ENCODE measurements around the gene SOX2.

Gene SOX2

GRCh38 chr3:181698263-181698954 lies 13.3 kb upstream of the SOX2 start:
- no peaks in the 10 kb centered on the region for H4K20me1 ChIP-seq (ENCODE audit: insufficient read depth, low read length)
- H3K9me3 ChIP-seq (ENCODE audit: insufficient read depth, low read length): no peaks in the 10 kb centered on the region
- no peak overlapping the region for H3K27ac ChIP-seq (ENCODE audit: low read length)
- H3K27me3 ChIP-seq (ENCODE audit: low read depth, low read length): peaks cover 7% of the 10 kb centered on the region
- no peak overlapping the region for H3K9ac ChIP-seq (ENCODE audit: low read length)
- H2AFZ ChIP-seq (ENCODE audit: low read depth, low read length): no peak overlapping the region
- 0 out of 2 replicates have a peak overlapping the region, but pooled peaks have one; percentile 4 for H3K4me2 ChIP-seq (ENCODE audit: low read length)
- no peak for TF ChIP-seq EZH2phosphoT487 (IDR thresholded peaks at IDR 0.05; ENCODE audit: low read depth)
- TF ChIP-seq CTCF (IDR thresholded peaks at IDR 0.05; ENCODE audit: low read depth, low read length): no peak
- H3K79me2 ChIP-seq (ENCODE audit: low read length): no peaks in the 10 kb centered on the region
- no peak overlapping the region for H3K4me3 ChIP-seq (ENCODE audit: low read length)
- H3K36me3 ChIP-seq (replicated peaks; ENCODE audit: low read depth, low read length): no peaks in the 10 kb centered on the region
- peaks cover 27% of the 10 kb centered on the region for H3K4me1 ChIP-seq (ENCODE audit: low read length)

GRCh38 chr3:181699171-181699903 lies 12.4 kb upstream of the SOX2 start:
- no peak for TF ChIP-seq EZH2phosphoT487 (IDR thresholded peaks at IDR 0.05; ENCODE audit: low read depth)
- no peak for TF ChIP-seq CTCF (IDR thresholded peaks at IDR 0.05; ENCODE audit: low read depth, low read length)
- Histone ChIP-seq H3K9me3 (ENCODE audit: insufficient read depth, low read length) (no peaks in the 10 kb centered on the region), H3K4me1 (ENCODE audit: low read length) (peaks cover 27% of the 10 kb centered on the region), H3K9ac (ENCODE audit: low read length) (no peak overlapping the region), H4K20me1 (ENCODE audit: insufficient read depth, low read length) (no peaks in the 10 kb centered on the region), H3K79me2 (ENCODE audit: low read length) (no peaks in the 10 kb centered on the region), H3K27me3 (ENCODE audit: low read depth, low read length) (peaks cover 7% of the 10 kb centered on the region), H3K4me2 (ENCODE audit: low read length) (peak overlapping the region; percentile 71), H3K27ac (ENCODE audit: low read length) (no peak overlapping the region), H3K36me3 (replicated peaks; ENCODE audit: low read depth, low read length) (no peaks in the 10 kb centered on the region), H3K4me3 (ENCODE audit: low read length) (peak overlapping the region; percentile 88), H2AFZ (ENCODE audit: low read depth, low read length) (no peak overlapping the region)

GRCh38 chr3:181700168-181701087 lies 11.3 kb upstream of the SOX2 start:
- Histone ChIP-seq H3K27me3 (ENCODE audit: low read depth, low read length) (peaks cover 7% of the 10 kb centered on the region), H3K79me2 (ENCODE audit: low read length) (no peaks in the 10 kb centered on the region), H4K20me1 (ENCODE audit: insufficient read depth, low read length) (no peaks in the 10 kb centered on the region), H3K9ac (ENCODE audit: low read length) (peak overlapping the region; percentile 56), H3K4me1 (ENCODE audit: low read length) (peaks cover 27% of the 10 kb centered on the region), H3K27ac (ENCODE audit: low read length) (no peak overlapping the region), H3K9me3 (ENCODE audit: insufficient read depth, low read length) (no peaks in the 10 kb centered on the region), H2AFZ (ENCODE audit: low read depth, low read length) (peak overlapping the region; percentile 99), H3K4me2 (ENCODE audit: low read length) (peak overlapping the region; percentile 71), H3K4me3 (ENCODE audit: low read length) (peak overlapping the region; percentile 88), H3K36me3 (replicated peaks; ENCODE audit: low read depth, low read length) (no peaks in the 10 kb centered on the region)
- no peak for TF ChIP-seq EZH2phosphoT487 (IDR thresholded peaks at IDR 0.05; ENCODE audit: low read depth)
- TF ChIP-seq CTCF (IDR thresholded peaks at IDR 0.05; ENCODE audit: low read depth, low read length): peak; percentile 81

All from OCI-LY3 (cell line).